AG04450 (cell line): Measurements from ENCODE around the gene RB1. TPM values are rescaled to one million over a fixed set of nuclear protein-coding genes. Genes with fewer than 3 reads are reported as not detected.

Experiments used
- CTCF ChIA-PET: fragments of 300-600, 350-600 bp; formaldehyde crosslinking; extraction: SDS; loops from one replicate; lab custom pipeline; 2022; ENCODE audit warnings: antibody characterized with exemption, inconsistent platforms; lab: Charles Lee
- POLR2A ChIA-PET: fragments of 350-600 bp; formaldehyde crosslinking; extraction: SDS; loops from one replicate; lab custom pipeline; 2021; ENCODE audit warnings: antibody characterized with exemption, inconsistent platforms; lab: Yijun Ruan, JAX
- DNase-seq: peaks from one replicate; pipeline ENCODE4 v3.0.0-alpha.2; 2011; ENCODE audit warnings: low read depth, low spot score
- H3K27ac ChIP-seq: one replicate; pipeline ENCODE4 v1.5.1; 2012; ENCODE audit warnings: low read depth, low read length, control low read depth
- H3K27me3 ChIP-seq: one replicate; pipeline ENCODE4 v1.6.0; 2012; ENCODE audit warnings: low read length; ENCODE audit not compliant: control insufficient read depth, insufficient read depth
- H3K4me3 ChIP-seq: 2 replicates; pipeline ENCODE4 v1.5.1; 2011; ENCODE audit warnings: mild to moderate bottlenecking, low read depth, low read length, control low read depth
- H3K9me3 ChIP-seq: 2 replicates; pipeline ENCODE4 v1.5.1; 2012; ENCODE audit warnings: low read length; ENCODE audit not compliant: control insufficient read depth, insufficient read depth
- polyA plus RNA-seq: library from polyadenylated mRNA; depleted of rRNA; stranded (reverse); fragments of >200 nt; gene quantifications from 2 replicates; pipeline ENCODE4 v1.2.3, GENCODE V29; 2011
- TF ChIP-seq, protein P1 (sequence below): IDR thresholded peaks from 2 replicates; pipeline ENCODE4 v1.5.1; 2011; ENCODE audit warnings: low read depth, low read length, control low read depth, inconsistent platforms

Gene RB1
- polyA plus RNA-seq, 1 experiment, result 27.3 TPM

DNA sequence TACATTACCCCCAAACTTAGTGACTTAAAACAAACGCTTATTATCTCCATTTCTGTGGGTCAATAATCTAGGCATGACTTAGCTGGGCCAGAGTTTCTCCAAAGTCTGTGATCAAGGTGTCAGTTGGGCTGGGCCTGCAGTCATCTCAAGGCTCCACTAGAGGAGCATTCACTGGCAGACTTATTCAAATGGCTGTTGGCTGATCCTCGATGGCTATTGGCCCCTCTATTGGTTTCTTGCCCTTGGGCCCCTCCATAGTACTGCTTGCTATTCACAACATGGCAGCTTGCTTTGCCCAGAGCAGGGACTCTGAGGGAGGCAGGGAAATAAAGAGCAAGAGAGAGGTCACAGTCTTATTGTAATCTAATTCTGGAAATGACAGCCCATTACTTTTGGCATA lies 171.7 kb downstream of the RB1 start:
- POLR2A ChIA-PET, result no interaction called here

DNA sequence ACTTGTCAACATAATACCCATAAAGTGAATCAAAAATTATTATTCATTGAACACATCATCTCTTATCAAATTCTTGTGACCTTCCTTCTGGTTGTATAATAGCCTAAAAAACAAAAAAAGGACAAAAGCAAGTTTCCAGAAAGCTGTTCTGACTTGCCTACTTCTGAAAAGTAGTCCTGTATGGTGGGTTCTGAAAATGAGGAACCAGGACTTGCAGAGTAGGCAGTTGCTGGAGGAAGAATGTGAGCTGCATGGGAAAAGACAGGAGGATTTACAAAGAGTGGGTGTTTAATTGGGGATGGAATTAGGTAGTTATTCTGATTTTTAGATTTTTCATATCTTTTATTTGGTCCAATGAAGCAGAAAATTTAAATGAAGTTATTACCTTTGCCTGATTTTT lies 172.7 kb downstream of the RB1 start:
- H3K4me3 ChIP-seq, result no peak overlapping the region
- no peaks in the 10 kb centered on the region for H3K9me3 ChIP-seq
- H3K27me3 ChIP-seq, result no peaks in the 10 kb centered on the region
- no peak for DNase-seq
- TF ChIP-seq, protein P1, sequence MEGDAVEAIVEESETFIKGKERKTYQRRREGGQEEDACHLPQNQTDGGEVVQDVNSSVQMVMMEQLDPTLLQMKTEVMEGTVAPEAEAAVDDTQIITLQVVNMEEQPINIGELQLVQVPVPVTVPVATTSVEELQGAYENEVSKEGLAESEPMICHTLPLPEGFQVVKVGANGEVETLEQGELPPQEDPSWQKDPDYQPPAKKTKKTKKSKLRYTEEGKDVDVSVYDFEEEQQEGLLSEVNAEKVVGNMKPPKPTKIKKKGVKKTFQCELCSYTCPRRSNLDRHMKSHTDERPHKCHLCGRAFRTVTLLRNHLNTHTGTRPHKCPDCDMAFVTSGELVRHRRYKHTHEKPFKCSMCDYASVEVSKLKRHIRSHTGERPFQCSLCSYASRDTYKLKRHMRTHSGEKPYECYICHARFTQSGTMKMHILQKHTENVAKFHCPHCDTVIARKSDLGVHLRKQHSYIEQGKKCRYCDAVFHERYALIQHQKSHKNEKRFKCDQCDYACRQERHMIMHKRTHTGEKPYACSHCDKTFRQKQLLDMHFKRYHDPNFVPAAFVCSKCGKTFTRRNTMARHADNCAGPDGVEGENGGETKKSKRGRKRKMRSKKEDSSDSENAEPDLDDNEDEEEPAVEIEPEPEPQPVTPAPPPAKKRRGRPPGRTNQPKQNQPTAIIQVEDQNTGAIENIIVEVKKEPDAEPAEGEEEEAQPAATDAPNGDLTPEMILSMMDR, result no peak
- CTCF ChIA-PET, result no interaction called here
- H3K27ac ChIP-seq, result no peak overlapping the region
- POLR2A ChIA-PET, result no interaction called here

More for the DNA sequence above, 171.7 kb downstream of the RB1 start:
- DNase-seq, result no peak
- no peaks in the 10 kb centered on the region for H3K9me3 ChIP-seq
- H3K27ac ChIP-seq, result no peak overlapping the region
- H3K27me3 ChIP-seq, result no peaks in the 10 kb centered on the region
- CTCF ChIA-PET, result no interaction called here
- TF ChIP-seq, protein P1, result no peak
- H3K4me3 ChIP-seq, result no peak overlapping the region

- DNase-seq, result no peak
- H3K4me3 ChIP-seq, result no peak overlapping the region
- H3K27ac ChIP-seq, result no peak overlapping the region
- POLR2A ChIA-PET, result no interaction called here
- CTCF ChIA-PET, result no interaction called here
- no peaks in the 10 kb centered on the region for H3K9me3 ChIP-seq
- TF ChIP-seq, protein P1, result no peak
- no peaks in the 10 kb centered on the region for H3K27me3 ChIP-seq
Measured at GRCh38 chr13:48476686-48477085, 173.1 kb downstream of the RB1 start.

DNA sequence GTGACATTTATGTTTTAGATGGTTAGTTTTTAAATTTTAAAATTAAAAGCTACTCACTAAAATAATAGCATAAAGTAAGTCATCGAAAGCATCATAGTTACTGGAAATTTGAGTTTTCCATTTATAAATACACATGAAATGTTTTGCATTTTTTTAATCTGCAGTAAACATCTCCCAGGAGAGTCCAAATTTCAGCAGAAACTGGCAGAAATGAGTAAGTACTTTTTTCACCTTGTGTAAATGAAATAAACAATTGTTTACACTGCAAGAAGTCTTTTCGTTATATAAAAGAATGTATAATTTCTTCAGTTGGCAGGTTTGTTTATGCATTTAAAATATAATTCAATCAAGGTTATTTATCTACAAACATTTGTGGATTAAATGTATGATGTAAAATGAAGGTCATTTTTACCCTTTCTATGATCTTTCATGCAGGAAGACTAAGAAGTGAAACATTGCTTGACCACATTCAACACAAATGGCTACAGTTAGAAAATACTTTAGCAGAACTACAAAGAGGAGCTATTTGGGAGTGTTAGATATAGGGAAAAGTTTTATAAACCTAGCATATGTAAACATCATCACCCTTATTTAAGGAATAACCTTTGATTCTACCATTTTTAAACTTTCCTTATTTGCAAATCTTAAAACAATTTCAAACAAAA lies 173.8 kb downstream of the RB1 start:
- CTCF ChIA-PET, result no interaction called here
- no peaks in the 10 kb centered on the region for H3K9me3 ChIP-seq
- no peak overlapping the region for H3K27ac ChIP-seq
- no peak for DNase-seq
- TF ChIP-seq, protein P1, result no peak
- no peak overlapping the region for H3K4me3 ChIP-seq
- POLR2A ChIA-PET, result no interaction called here
- H3K27me3 ChIP-seq, result no peaks in the 10 kb centered on the region

GRCh38 chr13:48478391-48478790 lies 174.8 kb downstream of the RB1 start:
- H3K9me3 ChIP-seq, result no peaks in the 10 kb centered on the region
- no peaks in the 10 kb centered on the region for H3K27me3 ChIP-seq
- no peak overlapping the region for H3K27ac ChIP-seq
- no peak for DNase-seq
- ChIA-PET POLR2A (no interaction called here), CTCF (interaction anchor here (1.4 kb wide), 1 partner anchor 102 kb away, joined by 3 read pairs; no protein-coding TSS in a partner anchor)
- no peak overlapping the region for H3K4me3 ChIP-seq
- TF ChIP-seq, protein P1, result no peak
